Keratinocyte (primary cell): ENCODE data around the gene CPEB2. TPM values are rescaled to one million over a fixed set of nuclear protein-coding genes. Genes with fewer than 3 reads are reported as not detected.

Experiments used
- DNase-seq: peaks from one replicate; pipeline ENCODE4 v3.0.0-alpha.2; 2011; ENCODE audit warnings: low read depth, missing footprints, low spot score
- FAIRE-seq: peaks from 2 replicates; lab custom pipeline; 2011; peaks lifted over from hg19 to GRCh38; lab: Jason Lieb, UNC
- H2AFZ ChIP-seq: 2 replicates; pipeline ENCODE4 v1.6.0; 2012; ENCODE audit warnings: low read length, control low read depth, inconsistent platforms; ENCODE audit not compliant: control insufficient read depth
- H3K27ac ChIP-seq: 2 replicates; pipeline ENCODE4 v1.5.1; 2011; ENCODE audit warnings: low read length; ENCODE audit not compliant: control insufficient read depth, insufficient read depth
- H3K27me3 ChIP-seq: 3 replicates; pipeline ENCODE4 v1.6.0; 2011; ENCODE audit warnings: low read length; ENCODE audit not compliant: control insufficient read depth, insufficient read depth; ENCODE audit errors: extremely low read depth
- H3K36me3 ChIP-seq, 2 experiments: 2 replicates in 1 of 2; 3 replicates in 1 of 2; pipeline ENCODE4 v1.5.1; 2011; ENCODE audit warnings: low read length in 2 of 2, mild to moderate bottlenecking in 1 of 2; ENCODE audit not compliant: control insufficient read depth in 2 of 2, insufficient read depth in 2 of 2; ENCODE audit errors: extremely low read depth in 1 of 2
- H3K4me1 ChIP-seq: 3 replicates; pipeline ENCODE4 v1.5.1; 2011; ENCODE audit warnings: low read length; ENCODE audit not compliant: control insufficient read depth, insufficient read depth; ENCODE audit errors: extremely low read depth
- H3K4me2 ChIP-seq: 3 replicates; pipeline ENCODE4 v1.6.0; 2011; ENCODE audit warnings: low read depth, low read length; ENCODE audit not compliant: control insufficient read depth, insufficient read depth; ENCODE audit errors: extremely low read depth
- H3K4me3 ChIP-seq, 3 experiments: fragments of 200-600 bp in 1 of 3; sonication (generic) in 1 of 3; 2 replicates in 2 of 3; 3 replicates in 1 of 3; pipeline ENCODE4 v1.5.1; 2011 to 2016; ENCODE audit warnings: low read length in 3 of 3, mild to moderate bottlenecking in 3 of 3, control low read depth in 2 of 3, inconsistent platforms in 1 of 3, low read depth in 1 of 3, mixed read lengths in 1 of 3, mixed run types in 1 of 3, moderate library complexity in 1 of 3; ENCODE audit not compliant: control insufficient read depth in 2 of 3, insufficient read depth in 2 of 3; ENCODE audit errors: extremely low read depth in 1 of 3
- H3K79me2 ChIP-seq: 2 replicates; pipeline ENCODE4 v1.6.0; 2012; ENCODE audit warnings: low read length; ENCODE audit not compliant: control insufficient read depth, insufficient read depth
- H3K9ac ChIP-seq: 3 replicates; pipeline ENCODE4 v1.6.0; 2011; ENCODE audit warnings: low read length; ENCODE audit not compliant: control insufficient read depth, insufficient read depth; ENCODE audit errors: extremely low read depth
- H3K9me1 ChIP-seq: 3 replicates; pipeline ENCODE4 v1.6.0; 2011; ENCODE audit warnings: low read length; ENCODE audit not compliant: control insufficient read depth, insufficient read depth; ENCODE audit errors: extremely low read depth
- H3K9me3 ChIP-seq: 2 replicates; pipeline ENCODE4 v1.5.1; 2012; ENCODE audit warnings: low read depth, low read length; ENCODE audit not compliant: control insufficient read depth
- H4K20me1 ChIP-seq: 3 replicates; pipeline ENCODE4 v1.6.0; 2011; ENCODE audit warnings: low read length; ENCODE audit not compliant: control insufficient read depth, insufficient read depth; ENCODE audit errors: extremely low read depth
- EZH2 ChIP-seq: IDR thresholded peaks from one replicate; pipeline ENCODE4 v1.6.1; 2012; ENCODE audit warnings: inconsistent platforms, mild to moderate bottlenecking, low read length, moderate library complexity
- dilution Hi-C: fragments of 300-500 bp; cut with MboI; formaldehyde crosslinking; loops from one replicate; pipeline ENCODE4 v1.7.0; 2020; ENCODE audit warnings: low sequenced_read_pairs; ENCODE audit not compliant: extremely low pct_ligation_motif_present
- polyA plus RNA-seq, 5 experiments: library from polyadenylated mRNA; depleted of rRNA in 3 of 5; stranded (reverse) in 3 of 5; stranded (forward) in 1 of 5; unstranded in 1 of 5; fragments of >200 nt; gene quantifications; 1 replicate in 1 of 5; 2 replicates in 3 of 5; 3 replicates in 1 of 5; pipeline versions ENCODE4 v1.2.1 to v1.2.3, GENCODE V29; 2011 to 2012; ENCODE audit warnings: missing spikeins in 2 of 5, low read depth in 1 of 5, low replicate concordance in 1 of 5
- TF ChIP-seq, protein P1 (sequence below), 3 experiments: IDR thresholded peaks in 1 of 3; conservative IDR thresholded peaks in 1 of 3; optimal IDR thresholded peaks in 1 of 3; 2 replicates in 2 of 3; 3 replicates in 1 of 3; pipeline versions ENCODE3 to v1.5.1; 2011; ENCODE audit warnings: low read length in 3 of 3, mild to moderate bottlenecking in 3 of 3, moderate library complexity in 2 of 3, control low read depth in 1 of 3, inconsistent platforms in 1 of 3; ENCODE audit not compliant: insufficient read depth in 2 of 3; ENCODE audit errors: extremely low read depth in 1 of 3

The CPEB2 gene
- polyA plus RNA-seq, 1 donor (not counting 4 experiments of a cell fraction or from before 2014, with no cell fraction given): 15.1 TPM

DNA sequence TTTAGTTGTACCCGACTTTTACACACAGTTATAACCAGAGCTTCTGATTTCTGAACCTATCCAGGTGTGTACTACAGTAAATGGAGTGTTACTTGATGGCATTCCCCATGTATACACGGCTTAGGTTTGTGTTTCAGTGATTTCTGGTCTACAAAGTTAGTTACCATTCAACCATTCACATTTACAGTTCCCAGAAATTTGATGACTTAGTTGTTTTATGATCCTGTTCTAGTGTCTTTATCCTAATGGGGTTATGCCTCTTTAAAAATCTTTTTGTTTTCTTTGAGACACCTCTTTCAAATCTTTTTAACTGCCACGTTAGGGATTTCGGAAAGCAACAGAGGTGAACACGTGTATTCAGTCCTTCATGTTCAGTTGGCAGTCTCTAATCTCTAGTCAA is 23.4 kb downstream of the CPEB2 start:
- DNase-seq (no peak), FAIRE-seq (peak; percentile 43)
- Histone ChIP-seq H3K9me3 (no peaks in the 10 kb centered on the region), H3K36me3 (peaks cover 0 to 5% of the 10 kb centered on the region in 2 experiments), H2AFZ (no peak overlapping the region), H3K4me1 (no peaks in the 10 kb centered on the region), H4K20me1 (no peaks in the 10 kb centered on the region), H3K27ac (no peak overlapping the region), H3K4me2 (no peak overlapping the region), H3K79me2 (peaks cover 33% of the 10 kb centered on the region), H3K9me1 (no peaks in the 10 kb centered on the region), H3K27me3 (no peaks in the 10 kb centered on the region), H3K4me3 (no peak overlapping the region), H3K9ac (no peak overlapping the region)
- TF ChIP-seq EZH2: no peak
- TF ChIP-seq, protein P1, sequence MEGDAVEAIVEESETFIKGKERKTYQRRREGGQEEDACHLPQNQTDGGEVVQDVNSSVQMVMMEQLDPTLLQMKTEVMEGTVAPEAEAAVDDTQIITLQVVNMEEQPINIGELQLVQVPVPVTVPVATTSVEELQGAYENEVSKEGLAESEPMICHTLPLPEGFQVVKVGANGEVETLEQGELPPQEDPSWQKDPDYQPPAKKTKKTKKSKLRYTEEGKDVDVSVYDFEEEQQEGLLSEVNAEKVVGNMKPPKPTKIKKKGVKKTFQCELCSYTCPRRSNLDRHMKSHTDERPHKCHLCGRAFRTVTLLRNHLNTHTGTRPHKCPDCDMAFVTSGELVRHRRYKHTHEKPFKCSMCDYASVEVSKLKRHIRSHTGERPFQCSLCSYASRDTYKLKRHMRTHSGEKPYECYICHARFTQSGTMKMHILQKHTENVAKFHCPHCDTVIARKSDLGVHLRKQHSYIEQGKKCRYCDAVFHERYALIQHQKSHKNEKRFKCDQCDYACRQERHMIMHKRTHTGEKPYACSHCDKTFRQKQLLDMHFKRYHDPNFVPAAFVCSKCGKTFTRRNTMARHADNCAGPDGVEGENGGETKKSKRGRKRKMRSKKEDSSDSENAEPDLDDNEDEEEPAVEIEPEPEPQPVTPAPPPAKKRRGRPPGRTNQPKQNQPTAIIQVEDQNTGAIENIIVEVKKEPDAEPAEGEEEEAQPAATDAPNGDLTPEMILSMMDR (optimal IDR thresholded peaks at IDR 0.05 in 1 of 3, IDR thresholded peaks at IDR 0.05 in 1 of 3, conservative IDR thresholded peaks at IDR 0.05 in 1 of 3; ENCODE audit: extremely low read depth in 1 of 3, insufficient read depth in 2 of 3, low read length in 3 of 3): no peak
- dilution Hi-C loops: no loop called here

DNA sequence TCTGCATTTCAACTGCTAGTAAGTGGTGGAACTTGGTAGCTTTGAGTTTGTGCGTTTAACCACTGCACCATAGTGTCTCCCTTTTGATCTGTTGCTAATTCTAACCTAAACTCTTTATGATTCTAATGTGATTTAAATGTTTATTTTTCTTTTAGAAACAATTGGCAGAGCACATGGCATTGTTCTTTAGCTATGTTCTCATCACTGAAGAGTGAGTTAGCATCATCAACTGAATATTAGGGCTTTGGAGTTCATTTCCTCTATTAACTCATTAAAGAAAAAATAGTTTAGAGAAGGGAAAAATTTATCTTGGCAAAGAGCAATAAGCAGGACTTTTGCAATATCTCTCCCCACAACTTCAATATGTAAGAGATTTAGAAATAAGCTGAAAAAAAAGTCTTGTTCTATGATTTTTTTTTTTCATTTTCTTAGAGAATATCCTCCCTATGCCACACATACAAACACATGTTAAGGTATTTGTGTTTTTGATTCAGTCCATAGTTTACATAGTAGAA is 25.7 kb downstream of the CPEB2 start:
- TF ChIP-seq EZH2: no peak
- TF ChIP-seq, protein P1 (optimal IDR thresholded peaks at IDR 0.05 in 1 of 3, IDR thresholded peaks at IDR 0.05 in 1 of 3, conservative IDR thresholded peaks at IDR 0.05 in 1 of 3; ENCODE audit: extremely low read depth in 1 of 3, insufficient read depth in 2 of 3, low read length in 3 of 3): no peak
- Histone ChIP-seq H3K79me2 (peaks cover 30% of the 10 kb centered on the region), H3K4me2 (no peak overlapping the region), H4K20me1 (no peaks in the 10 kb centered on the region), H3K9ac (no peak overlapping the region), H3K27me3 (no peaks in the 10 kb centered on the region), H3K36me3 (peaks cover under 1 to 5% of the 10 kb centered on the region in 2 experiments), H3K27ac (no peak overlapping the region), H3K4me3 (no peak overlapping the region), H2AFZ (no peak overlapping the region), H3K9me3 (no peaks in the 10 kb centered on the region), H3K4me1 (peaks cover 12% of the 10 kb centered on the region), H3K9me1 (no peaks in the 10 kb centered on the region)
- FAIRE-seq (no peak), DNase-seq (no peak)
- dilution Hi-C loops: no loop called here
